ENCODE measurements around the gene SP5.

DNA sequence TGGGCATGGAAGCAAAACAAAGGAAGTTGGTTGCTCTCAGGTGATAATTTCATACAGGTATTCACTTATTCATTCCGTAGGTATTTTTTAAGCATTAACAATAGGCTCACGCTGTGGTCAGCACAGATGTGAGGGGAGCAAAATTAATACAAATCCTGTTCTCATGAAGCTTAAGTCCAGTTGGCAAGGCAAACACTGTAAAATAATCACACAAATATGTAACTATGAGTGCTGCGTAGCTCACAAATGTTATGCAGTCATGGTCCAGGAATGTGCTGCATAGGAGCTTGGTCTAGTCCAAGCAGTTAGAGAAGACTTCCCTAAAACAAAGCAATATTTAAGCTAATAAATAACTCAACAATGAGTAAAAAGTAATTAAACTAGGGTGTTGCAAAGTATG lies 23.9 kb downstream of the SP5 start:
- TF ChIP-seq, protein P1, sequence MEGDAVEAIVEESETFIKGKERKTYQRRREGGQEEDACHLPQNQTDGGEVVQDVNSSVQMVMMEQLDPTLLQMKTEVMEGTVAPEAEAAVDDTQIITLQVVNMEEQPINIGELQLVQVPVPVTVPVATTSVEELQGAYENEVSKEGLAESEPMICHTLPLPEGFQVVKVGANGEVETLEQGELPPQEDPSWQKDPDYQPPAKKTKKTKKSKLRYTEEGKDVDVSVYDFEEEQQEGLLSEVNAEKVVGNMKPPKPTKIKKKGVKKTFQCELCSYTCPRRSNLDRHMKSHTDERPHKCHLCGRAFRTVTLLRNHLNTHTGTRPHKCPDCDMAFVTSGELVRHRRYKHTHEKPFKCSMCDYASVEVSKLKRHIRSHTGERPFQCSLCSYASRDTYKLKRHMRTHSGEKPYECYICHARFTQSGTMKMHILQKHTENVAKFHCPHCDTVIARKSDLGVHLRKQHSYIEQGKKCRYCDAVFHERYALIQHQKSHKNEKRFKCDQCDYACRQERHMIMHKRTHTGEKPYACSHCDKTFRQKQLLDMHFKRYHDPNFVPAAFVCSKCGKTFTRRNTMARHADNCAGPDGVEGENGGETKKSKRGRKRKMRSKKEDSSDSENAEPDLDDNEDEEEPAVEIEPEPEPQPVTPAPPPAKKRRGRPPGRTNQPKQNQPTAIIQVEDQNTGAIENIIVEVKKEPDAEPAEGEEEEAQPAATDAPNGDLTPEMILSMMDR (conservative IDR thresholded peaks at IDR 0.05; ENCODE audit: low read depth, low read length), result no peak
- no peak for TF ChIP-seq EZH2 (IDR thresholded peaks at IDR 0.05; ENCODE audit: low read length, unreplicated experiment)
